SK-N-SH treated with all-trans-retinoic acid at 6 μM for 48 hours (cell line): Measurements from ENCODE around the gene PTPRN2.

Experiments used
- ATAC-seq: fragments of 200-7000 bp; cut with Tn5 transposase; 3 replicates; pipeline ENCODE4 v1.9.1; 2020; ENCODE audit warnings: mild to moderate bottlenecking, moderate library complexity
- BACH2 ChIP-seq: fragments of 250-450 bp; sonication (Bioruptor Pico); IDR thresholded peaks from 2 replicates; pipeline ENCODE4 v1.9.0; 2021; ENCODE audit warnings: mild to moderate bottlenecking, borderline replicate concordance
- CREB5 ChIP-seq: fragments of 250-450 bp; sonication (Bioruptor Pico); IDR thresholded peaks from 2 replicates; pipeline ENCODE4 v1.5.1; 2020; ENCODE audit warnings: low read depth, mild to moderate bottlenecking, moderate library complexity
- ESRRG ChIP-seq: fragments of 250-450 bp; sonication (Bioruptor Pico); IDR thresholded peaks from 2 replicates; pipeline ENCODE4 v1.6.1; 2021; ENCODE audit warnings: mild to moderate bottlenecking
- GLIS3 ChIP-seq: fragments of 250-450 bp; sonication (Bioruptor Pico); IDR thresholded peaks from 2 replicates; pipeline ENCODE4 v1.5.0; 2020; ENCODE audit warnings: mild to moderate bottlenecking, moderate library complexity
- ISL1 ChIP-seq: fragments of 250-450 bp; sonication (Bioruptor Pico); IDR thresholded peaks from 2 replicates; pipeline ENCODE4 v2.1.2; 2022; ENCODE audit warnings: mild to moderate bottlenecking, moderate library complexity
- OSR1 ChIP-seq: fragments of 250-450 bp; sonication (Bioruptor Pico); IDR thresholded peaks from 2 replicates; pipeline ENCODE4 v1.8.0; 2022; ENCODE audit warnings: moderate library complexity, mild to moderate bottlenecking, inconsistent platforms
- POU6F1 ChIP-seq: fragments of 250-450 bp; sonication (Bioruptor Pico); IDR thresholded peaks from 2 replicates; pipeline ENCODE4 v1.8.0; 2021; ENCODE audit warnings: low read depth, mild to moderate bottlenecking, moderate library complexity, borderline replicate concordance
- PPARA ChIP-seq: fragments of 250-450 bp; sonication (Bioruptor Pico); IDR thresholded peaks from 2 replicates; pipeline ENCODE4 v1.5.0; 2020; ENCODE audit warnings: mild to moderate bottlenecking, borderline replicate concordance
- RARB ChIP-seq: fragments of 250-450 bp; sonication (Bioruptor Pico); IDR thresholded peaks from 2 replicates; pipeline ENCODE4 v1.8.0; 2021; ENCODE audit warnings: mild to moderate bottlenecking, moderate library complexity
- TCF4 ChIP-seq: fragments of 250-450 bp; sonication (Bioruptor Pico); IDR thresholded peaks from 2 replicates; pipeline ENCODE4 v1.8.0; 2021; ENCODE audit warnings: mild to moderate bottlenecking, moderate library complexity, borderline replicate concordance
- ZC3H10 ChIP-seq: fragments of 250-450 bp; sonication (Bioruptor Pico); IDR thresholded peaks from 2 replicates; pipeline ENCODE4 v1.5.1; 2021; ENCODE audit warnings: mild to moderate bottlenecking, moderate library complexity
- ZFP3 ChIP-seq: fragments of 250-450 bp; sonication (Bioruptor Pico); IDR thresholded peaks from 2 replicates; pipeline ENCODE4 v1.5.0; 2020; ENCODE audit warnings: mild to moderate bottlenecking, moderate library complexity
- ZNF565 ChIP-seq: fragments of 450-650 bp; formaldehyde crosslinking; conservative IDR thresholded peaks from 2 replicates; pipeline ENCODE4 v1.5.0; 2020; ENCODE audit warnings: low read depth, mild to moderate bottlenecking, moderate library complexity
- ZNF70 ChIP-seq: fragments of 450-650 bp; formaldehyde crosslinking; IDR thresholded peaks from 2 replicates; pipeline ENCODE4 v1.5.0; 2020; ENCODE audit warnings: mild to moderate bottlenecking, moderate library complexity
- ZNF8 ChIP-seq: fragments of 450-650 bp; formaldehyde crosslinking; IDR thresholded peaks from 2 replicates; pipeline ENCODE4 v1.5.0; 2020; ENCODE audit warnings: mild to moderate bottlenecking, moderate library complexity
- TF ChIP-seq, protein P1 (sequence below): fragments of 250-450 bp; sonication (Bioruptor Pico); IDR thresholded peaks from 2 replicates; pipeline ENCODE4 v1.8.0; 2020; ENCODE audit warnings: mild to moderate bottlenecking, moderate library complexity, borderline replicate concordance
- TF ChIP-seq, protein P2 (sequence below): fragments of 250-450 bp; sonication (Bioruptor Pico); IDR thresholded peaks from 2 replicates; pipeline ENCODE4 v1.5.1; 2021; ENCODE audit warnings: mild to moderate bottlenecking, moderate library complexity
- TF ChIP-seq, protein P3 (sequence below): fragments of 250-450 bp; sonication (Bioruptor Pico); IDR thresholded peaks from 2 replicates; pipeline ENCODE4 v1.5.0; 2020; ENCODE audit warnings: mild to moderate bottlenecking, moderate library complexity

Gene PTPRN2

DNA sequence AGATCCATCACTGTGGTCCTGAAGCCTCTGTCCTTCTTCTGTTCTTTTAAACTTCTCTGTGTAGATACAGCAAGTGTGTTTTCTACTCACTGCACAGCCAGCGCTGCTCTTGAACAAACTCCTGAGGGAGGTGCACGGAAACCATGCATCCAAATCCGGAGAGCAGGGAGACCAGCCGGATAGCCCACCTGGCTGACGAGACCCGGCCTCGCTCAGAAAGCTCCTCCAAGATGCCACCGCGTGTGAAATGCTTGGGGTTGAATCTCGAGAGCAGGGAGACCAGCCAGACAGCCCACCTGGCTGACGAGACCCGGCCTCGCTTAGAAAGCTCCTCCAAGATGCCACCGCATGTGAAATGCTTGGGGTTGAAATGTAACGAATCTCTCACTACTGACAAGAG lies 602.0 kb downstream of the PTPRN2 start:
- TF ChIP-seq PPARA, result no peak
- no peak for TF ChIP-seq CREB5 (CRISPR knock-in tag)
- TF ChIP-seq ESRRG (CRISPR knock-in tag), result no peak
- no peak for TF ChIP-seq ZNF8 (CRISPR knock-in tag)
- TF ChIP-seq BACH2, result no peak
- TF ChIP-seq, protein P1, sequence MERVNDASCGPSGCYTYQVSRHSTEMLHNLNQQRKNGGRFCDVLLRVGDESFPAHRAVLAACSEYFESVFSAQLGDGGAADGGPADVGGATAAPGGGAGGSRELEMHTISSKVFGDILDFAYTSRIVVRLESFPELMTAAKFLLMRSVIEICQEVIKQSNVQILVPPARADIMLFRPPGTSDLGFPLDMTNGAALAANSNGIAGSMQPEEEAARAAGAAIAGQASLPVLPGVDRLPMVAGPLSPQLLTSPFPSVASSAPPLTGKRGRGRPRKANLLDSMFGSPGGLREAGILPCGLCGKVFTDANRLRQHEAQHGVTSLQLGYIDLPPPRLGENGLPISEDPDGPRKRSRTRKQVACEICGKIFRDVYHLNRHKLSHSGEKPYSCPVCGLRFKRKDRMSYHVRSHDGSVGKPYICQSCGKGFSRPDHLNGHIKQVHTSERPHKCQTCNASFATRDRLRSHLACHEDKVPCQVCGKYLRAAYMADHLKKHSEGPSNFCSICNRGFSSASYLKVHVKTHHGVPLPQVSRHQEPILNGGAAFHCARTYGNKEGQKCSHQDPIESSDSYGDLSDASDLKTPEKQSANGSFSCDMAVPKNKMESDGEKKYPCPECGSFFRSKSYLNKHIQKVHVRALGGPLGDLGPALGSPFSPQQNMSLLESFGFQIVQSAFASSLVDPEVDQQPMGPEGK (CRISPR knock-in tag), result no peak
- no peak for TF ChIP-seq GLIS3
- TF ChIP-seq ZNF565 (CRISPR knock-in tag), result no peak
- TF ChIP-seq, protein P2, sequence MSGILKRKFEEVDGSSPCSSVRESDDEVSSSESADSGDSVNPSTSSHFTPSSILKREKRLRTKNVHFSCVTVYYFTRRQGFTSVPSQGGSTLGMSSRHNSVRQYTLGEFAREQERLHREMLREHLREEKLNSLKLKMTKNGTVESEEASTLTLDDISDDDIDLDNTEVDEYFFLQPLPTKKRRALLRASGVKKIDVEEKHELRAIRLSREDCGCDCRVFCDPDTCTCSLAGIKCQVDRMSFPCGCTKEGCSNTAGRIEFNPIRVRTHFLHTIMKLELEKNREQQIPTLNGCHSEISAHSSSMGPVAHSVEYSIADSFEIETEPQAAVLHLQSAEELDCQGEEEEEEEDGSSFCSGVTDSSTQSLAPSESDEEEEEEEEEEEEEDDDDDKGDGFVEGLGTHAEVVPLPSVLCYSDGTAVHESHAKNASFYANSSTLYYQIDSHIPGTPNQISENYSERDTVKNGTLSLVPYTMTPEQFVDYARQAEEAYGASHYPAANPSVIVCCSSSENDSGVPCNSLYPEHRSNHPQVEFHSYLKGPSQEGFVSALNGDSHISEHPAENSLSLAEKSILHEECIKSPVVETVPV (CRISPR knock-in tag), result no peak
- no peak for TF ChIP-seq ZC3H10
- no peak for TF ChIP-seq RARB
- no peak for TF ChIP-seq ZFP3
- TF ChIP-seq, protein P3, sequence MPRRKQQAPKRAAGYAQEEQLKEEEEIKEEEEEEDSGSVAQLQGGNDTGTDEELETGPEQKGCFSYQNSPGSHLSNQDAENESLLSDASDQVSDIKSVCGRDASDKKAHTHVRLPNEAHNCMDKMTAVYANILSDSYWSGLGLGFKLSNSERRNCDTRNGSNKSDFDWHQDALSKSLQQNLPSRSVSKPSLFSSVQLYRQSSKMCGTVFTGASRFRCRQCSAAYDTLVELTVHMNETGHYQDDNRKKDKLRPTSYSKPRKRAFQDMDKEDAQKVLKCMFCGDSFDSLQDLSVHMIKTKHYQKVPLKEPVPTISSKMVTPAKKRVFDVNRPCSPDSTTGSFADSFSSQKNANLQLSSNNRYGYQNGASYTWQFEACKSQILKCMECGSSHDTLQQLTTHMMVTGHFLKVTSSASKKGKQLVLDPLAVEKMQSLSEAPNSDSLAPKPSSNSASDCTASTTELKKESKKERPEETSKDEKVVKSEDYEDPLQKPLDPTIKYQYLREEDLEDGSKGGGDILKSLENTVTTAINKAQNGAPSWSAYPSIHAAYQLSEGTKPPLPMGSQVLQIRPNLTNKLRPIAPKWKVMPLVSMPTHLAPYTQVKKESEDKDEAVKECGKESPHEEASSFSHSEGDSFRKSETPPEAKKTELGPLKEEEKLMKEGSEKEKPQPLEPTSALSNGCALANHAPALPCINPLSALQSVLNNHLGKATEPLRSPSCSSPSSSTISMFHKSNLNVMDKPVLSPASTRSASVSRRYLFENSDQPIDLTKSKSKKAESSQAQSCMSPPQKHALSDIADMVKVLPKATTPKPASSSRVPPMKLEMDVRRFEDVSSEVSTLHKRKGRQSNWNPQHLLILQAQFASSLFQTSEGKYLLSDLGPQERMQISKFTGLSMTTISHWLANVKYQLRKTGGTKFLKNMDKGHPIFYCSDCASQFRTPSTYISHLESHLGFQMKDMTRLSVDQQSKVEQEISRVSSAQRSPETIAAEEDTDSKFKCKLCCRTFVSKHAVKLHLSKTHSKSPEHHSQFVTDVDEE (CRISPR knock-in tag), result no peak
- no peak for TF ChIP-seq ISL1
- TF ChIP-seq POU6F1 (CRISPR knock-in tag), result no peak
- no peak for TF ChIP-seq ZNF70
- TF ChIP-seq OSR1 (CRISPR knock-in tag), result no peak
- no peak for ATAC-seq

GRCh38 chr7:157984423-157985163 lies 603.0 kb downstream of the PTPRN2 start:
- TF ChIP-seq ISL1, result no peak
- no peak for TF ChIP-seq CREB5 (CRISPR knock-in tag)
- no peak for TF ChIP-seq ZFP3
- TF ChIP-seq GLIS3, result no peak
- TF ChIP-seq, all 23 proteins: peak for 0
- ATAC-seq, result no peak

DNA sequence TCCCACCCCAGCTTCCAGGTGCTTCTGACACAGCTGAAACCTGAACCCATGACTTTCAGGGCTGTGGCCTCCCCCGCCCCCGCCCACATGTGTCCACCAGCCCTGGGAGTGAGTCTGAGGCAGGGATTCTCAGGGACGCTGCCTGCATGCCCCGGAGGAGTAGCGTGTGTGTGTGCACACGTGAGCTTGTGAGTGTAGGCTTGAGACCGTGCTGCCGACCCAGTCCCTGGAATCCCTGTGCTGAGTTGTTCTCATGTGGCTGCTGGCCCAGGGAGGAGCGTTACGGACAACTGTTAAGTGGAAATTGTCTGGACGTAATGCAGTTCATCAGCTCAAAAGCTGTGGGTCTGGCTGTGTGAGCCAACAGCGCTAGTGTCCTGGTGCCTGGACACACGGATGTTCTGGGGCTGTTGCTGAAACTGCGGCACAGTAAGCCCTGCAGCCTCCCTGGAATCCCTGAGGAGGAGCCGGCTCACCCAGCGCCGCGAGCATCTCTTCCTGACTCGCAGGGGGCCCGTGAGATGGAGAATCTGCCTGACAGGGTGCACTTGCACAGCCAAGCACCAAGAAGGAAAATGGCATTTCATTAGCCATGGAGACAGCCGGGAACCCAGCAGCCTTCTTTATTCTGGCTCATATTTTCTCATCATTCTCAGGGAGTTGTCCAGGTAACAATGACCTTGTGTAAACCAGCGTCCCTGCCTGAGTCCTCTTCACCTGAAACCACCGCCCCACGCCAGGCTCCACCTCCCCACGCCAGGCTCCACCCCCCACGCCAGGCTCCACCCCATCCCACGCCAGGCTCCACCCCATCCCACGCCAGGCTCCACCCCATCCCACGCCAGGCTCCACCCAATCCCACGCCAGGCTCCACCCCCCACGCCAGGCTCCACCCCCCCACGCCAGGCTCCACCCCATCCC lies 603.9 kb downstream of the PTPRN2 start:
- ATAC-seq, result peak; percentile 27; the same call in 1 of the 3 replicates
- no peak for TF ChIP-seq ZNF70
- TF ChIP-seq ESRRG (CRISPR knock-in tag), result no peak
- no peak for TF ChIP-seq ZNF8 (CRISPR knock-in tag)
- TF ChIP-seq, protein P1 (CRISPR knock-in tag), result no peak
- no peak for TF ChIP-seq RARB
- TF ChIP-seq OSR1 (CRISPR knock-in tag), result no peak
- no peak for TF ChIP-seq BACH2
- no peak for TF ChIP-seq ZNF565 (CRISPR knock-in tag)
- TF ChIP-seq TCF4 (CRISPR knock-in tag), result no peak
- no peak for TF ChIP-seq ZC3H10
- no peak for TF ChIP-seq GLIS3
- TF ChIP-seq, protein P3 (CRISPR knock-in tag), result no peak
- TF ChIP-seq PPARA, result no peak
